Kidney glomerular epithelial cell (primary cell): ENCODE results near the gene BATF3.
"Not testable (repeated sequence)": the region's sequence is repeated elsewhere in the genome, so short reads cannot be mapped to it uniquely, and the experiment has no call there.

ENCODE experiments used
- DNase-seq: peaks from one replicate; lab custom pipeline; 2025; lab: John Stamatoyannopoulos, UW

BATF3 gene

DNA sequence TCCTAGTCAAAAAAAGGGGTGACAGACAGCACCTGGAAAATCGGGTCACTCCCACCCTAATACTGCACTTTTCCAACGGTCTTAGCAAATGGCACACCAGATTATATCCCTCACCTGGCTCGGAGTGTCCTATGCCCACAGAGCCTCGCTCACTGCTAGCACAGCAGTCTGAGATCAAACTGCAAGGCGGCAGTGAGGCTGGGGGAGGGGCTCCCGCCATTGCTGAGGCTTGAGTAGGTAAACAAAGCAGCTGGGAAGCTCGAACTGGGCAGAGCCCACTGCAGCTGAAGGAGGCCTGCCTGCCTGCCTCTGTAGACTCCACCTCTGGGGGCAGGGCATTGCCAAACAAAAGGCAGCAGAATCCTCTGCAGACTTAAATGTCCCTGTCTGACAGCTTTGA is 41.4 kb downstream of the BATF3 start:
- not testable (repeated sequence) for DNase-seq

- DNase-seq = no peak
Measured at GRCh38 chr1:212656730-212657129, 42.9 kb downstream of the BATF3 start.

- DNase-seq = no peak
Measured at GRCh38 chr1:212655668-212656440, 43.8 kb downstream of the BATF3 start.

- no peak for DNase-seq
Measured at GRCh38 chr1:212652609-212653008, 47.0 kb downstream of the BATF3 start.

- DNase-seq = no peak
Measured at GRCh38 chr1:212651977-212652376, 47.7 kb downstream of the BATF3 start.

DNA sequence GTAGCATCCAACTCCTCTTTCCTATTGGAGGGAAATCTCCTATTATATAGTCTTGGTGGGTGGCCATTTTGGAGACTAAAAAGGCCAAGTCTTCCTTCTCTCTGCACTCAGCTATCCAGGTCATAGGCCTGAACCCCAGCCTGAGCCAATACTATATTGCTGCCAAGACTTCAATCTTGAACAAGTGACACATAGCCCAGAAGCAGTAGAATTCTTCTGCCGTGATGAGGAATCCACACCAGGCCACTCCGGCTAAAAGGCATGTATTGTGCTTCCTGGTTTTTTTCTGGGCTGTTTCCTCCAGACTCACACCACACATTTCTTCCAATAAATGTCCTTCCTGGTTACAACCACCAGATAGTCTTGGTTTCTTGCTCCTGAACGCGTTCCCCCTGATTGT is 48.1 kb downstream of the BATF3 start:
- no peak for DNase-seq

DNA sequence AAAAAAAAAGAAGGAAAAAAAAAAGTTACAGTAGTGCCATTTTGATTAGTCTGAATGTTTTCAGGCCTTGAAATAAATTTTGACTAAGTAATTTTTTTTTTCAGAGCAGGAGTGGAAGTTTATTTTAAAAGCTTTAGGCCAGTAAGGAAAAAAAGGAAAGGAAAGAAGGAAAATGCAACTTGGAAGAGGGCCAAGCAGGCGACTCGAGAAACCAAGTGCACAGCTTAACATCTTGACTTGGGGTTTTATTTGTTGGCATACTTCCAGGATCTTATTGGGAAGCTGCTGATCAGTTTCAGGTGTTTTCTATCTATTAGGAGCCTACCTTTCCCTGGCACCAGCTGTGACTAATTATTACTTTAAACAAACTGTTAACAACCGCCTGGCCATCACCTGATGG is 49.4 kb downstream of the BATF3 start:
- no peak for DNase-seq

DNA sequence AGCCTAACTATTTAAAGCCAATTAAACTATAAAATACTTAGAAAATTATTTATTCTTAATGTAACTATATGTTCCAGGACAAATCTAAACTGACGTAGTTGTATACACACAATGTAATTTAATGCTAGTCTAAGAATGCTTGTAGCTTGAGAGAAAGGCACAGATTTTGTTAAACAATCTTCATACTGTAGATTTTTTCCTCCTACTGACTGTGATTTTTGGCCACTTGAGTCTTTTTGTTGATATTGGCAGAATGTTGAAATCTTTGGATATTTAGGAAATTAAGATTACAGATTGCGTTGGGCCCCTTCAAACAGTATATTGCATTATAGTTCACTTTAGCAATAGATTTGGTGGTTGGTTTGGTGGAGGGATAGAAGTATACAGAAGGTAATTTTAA is 50.6 kb downstream of the BATF3 start:
- no peak for DNase-seq

GRCh38 chr1:212648431-212648830 is 51.2 kb downstream of the BATF3 start:
- DNase-seq = no peak

DNA sequence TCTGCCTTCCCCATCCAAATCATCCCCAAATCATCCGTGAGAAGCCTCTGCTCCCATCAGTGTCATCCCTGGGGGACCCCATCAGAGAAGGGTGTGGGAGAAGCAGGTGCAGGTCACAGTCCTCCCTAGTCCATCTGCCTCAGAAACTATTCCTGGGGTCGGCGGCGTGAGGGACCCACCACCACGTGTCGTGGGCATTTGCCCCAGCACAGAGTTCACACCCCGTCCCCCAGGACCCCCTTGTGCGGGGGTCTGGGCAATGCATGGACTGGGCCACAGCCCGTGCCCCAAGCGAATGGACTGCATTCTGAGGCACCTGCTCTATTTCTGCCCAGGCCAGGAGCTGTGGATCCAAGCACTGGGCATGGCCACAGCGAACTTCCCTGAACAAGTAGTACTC is 52.6 kb downstream of the BATF3 start:
- no peak for DNase-seq

DNA sequence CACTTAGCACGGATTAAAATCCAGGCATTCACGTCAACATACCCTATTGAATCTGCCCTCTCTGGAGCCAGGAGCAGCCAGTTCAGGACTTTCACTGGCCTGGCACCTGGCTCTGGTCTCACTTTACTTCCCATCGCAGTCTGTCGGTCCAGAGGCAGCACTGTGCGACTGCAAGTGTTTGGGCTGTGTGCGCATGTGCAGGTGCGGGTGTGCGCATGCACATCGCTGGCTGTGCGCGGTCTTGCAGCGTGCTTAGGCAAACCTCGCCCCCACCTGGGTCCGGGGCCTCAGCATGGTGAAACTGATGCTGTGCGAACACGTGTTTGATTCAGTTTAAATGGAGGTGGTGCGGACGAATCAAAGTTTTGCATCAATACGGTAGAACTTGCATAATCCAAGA is 53.1 kb downstream of the BATF3 start:
- DNase-seq = no peak

GRCh38 chr1:212645546-212646543 is 53.8 kb downstream of the BATF3 start:
- no peak for DNase-seq

- no peak for DNase-seq
Measured at GRCh38 chr1:212644866-212645545, 54.6 kb downstream of the BATF3 start.

DNA sequence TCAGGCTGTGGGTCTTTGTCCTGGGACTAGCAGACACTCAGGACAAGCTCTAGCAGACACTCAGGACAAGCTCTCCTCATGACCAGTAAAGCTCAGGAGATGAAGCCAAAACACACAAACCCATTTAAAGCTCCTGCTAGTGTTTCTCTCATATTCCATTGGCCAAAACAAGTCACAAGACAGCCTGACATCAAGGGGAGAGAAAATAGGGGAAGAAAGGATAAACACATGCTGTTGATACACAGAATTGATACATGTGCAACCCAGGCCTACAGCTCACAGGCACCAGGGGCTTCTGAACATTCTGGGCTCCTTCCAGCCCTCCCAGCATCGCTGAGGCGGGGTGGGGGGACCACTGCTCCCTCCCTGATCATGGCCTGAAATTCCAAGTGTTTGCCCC is 55.8 kb downstream of the BATF3 start:
- DNase-seq = no peak

- DNase-seq = no peak
Measured at GRCh38 chr1:212641956-212642355, 57.7 kb downstream of the BATF3 start.

DNA sequence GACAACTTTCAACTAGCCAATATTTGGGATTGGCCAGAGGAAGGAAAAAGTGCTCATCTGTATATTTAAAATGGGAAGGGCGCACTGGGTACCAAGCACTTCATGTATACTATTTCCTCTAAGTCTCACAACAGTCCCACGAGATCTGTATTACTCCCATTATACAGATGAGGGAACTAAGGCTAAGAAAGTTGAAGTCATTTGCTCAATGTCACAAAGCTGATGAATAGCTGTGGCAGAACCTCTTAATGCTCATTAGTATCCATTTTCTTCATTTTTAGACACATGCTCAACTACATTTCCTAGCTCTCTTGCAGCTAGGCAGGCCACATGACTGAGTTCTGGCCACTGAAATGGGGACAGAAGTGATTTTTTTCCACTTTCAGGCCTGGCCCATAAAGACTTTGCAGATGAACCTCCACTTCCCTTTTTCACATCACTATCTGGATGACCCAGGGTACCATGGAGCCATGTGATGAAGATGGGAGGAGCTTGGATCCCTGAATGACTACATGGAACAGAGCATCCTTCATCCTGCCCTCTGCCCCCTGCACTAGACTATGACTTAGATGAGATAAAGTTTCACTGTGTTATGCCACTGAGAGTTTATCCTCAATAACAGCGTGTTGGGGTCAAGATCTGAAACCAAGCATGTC is 59.3 kb downstream of the BATF3 start:
- no peak for DNase-seq

DNA sequence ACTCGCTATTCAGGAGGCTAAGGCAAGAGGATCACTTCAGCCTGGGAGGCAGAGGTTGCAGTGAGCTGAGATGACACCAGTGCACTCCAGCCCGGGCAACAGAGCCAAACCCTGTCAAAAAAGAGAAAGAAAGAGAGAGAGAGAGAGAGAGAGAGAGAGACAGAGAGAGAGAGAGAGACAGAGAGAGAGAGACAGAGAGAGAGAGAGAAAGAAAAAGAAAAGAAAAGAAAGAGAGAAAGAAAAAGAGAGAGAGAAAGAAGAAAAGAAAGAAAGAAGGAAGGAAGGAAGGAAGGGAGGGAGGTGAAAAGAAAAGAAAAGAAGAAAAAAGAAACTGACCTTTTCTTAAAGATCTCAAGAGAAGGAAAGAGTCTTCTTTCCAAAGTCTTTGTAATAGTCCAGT is 60.1 kb downstream of the BATF3 start:
- not testable (repeated sequence) for DNase-seq

GRCh38 chr1:212638492-212639151 is 61.0 kb downstream of the BATF3 start:
- DNase-seq = no peak

GRCh38 chr1:212637902-212638301 is 61.7 kb downstream of the BATF3 start:
- no peak for DNase-seq
